LoVo (cell line): ENCODE measurements around the gene RASA3.
"Not testable (repeated sequence)": the region's sequence is repeated elsewhere in the genome, so short reads cannot be mapped to it uniquely, and the experiment has no call there.

Experiments
- DNase-seq: peaks from one replicate; pipeline ENCODE4 v3.0.0-alpha.2; 2016; ENCODE audit warnings: low spot score

Gene RASA3

DNA sequence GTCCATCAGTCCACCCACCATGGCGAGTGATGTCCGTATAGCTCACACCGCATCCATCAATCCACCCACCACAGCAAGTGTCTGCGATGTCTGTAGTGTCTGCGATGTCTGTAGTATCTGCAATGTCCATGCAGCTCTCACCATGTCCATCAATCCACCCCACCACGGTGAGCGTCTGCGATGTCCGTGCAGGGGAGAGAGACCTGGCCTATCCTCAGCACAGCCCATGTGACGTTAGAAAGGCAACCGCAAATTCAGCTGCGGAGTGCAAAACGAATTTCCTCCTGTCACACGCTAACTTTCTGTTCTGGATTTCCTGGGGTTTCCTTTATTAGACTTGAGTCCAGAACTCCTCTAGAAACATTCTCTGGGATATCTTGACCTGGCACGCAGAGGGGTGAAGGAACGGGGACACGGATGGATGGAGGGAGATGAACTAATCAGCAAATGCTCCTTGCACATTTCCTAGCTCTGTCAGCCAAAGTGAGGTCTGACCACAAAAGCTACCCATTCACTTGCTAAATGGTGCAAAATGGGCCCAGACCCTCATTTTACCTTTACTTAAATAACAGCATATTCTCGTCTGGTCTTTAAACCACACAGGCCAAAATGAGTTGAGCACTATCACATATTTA is 18.3 kb downstream of the RASA3 start:
- no peak for DNase-seq

DNA sequence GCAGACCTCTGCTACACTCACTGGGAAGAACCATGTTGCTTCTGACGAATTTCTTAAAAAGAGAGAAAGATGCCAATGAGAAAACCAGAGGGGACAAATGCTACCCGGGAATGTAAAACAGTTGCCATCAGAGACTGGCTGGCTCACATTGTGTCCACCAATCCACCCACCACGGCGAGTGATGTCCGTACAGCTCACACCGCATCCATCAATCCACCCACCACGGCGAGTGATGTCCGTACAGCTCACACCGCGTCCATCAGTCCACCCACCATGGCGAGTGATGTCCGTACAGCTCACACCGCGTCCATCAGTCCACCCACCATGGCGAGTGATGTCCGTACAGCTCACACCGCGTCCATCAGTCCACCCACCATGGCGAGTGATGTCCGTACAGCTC is 19.0 kb downstream of the RASA3 start:
- not testable (repeated sequence) for DNase-seq

DNA sequence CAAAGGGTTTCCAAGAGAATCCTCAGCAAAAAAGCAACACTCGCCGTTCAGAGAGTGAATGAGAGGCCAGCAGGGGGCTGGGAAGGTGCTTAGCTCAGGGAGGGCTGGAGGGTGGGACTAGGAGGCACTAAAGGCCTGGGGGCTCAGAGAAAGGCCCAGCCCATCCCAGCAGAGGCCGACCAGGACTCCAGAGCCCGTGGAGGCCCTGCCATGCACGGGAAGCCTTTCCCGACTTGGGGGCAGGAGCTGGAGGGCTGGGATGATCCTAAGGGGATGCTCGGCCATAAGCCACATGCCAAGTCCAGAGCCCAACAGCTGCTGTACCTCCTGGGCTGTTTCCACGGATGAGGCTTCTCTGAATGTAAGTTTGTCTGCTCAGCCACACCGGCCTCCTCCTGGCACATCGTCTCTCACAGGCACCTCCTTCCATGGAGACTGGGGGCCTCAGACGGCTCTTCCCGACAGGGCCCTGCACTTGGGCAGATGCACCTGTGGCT is 19.5 kb downstream of the RASA3 start:
- no peak for DNase-seq

DNA sequence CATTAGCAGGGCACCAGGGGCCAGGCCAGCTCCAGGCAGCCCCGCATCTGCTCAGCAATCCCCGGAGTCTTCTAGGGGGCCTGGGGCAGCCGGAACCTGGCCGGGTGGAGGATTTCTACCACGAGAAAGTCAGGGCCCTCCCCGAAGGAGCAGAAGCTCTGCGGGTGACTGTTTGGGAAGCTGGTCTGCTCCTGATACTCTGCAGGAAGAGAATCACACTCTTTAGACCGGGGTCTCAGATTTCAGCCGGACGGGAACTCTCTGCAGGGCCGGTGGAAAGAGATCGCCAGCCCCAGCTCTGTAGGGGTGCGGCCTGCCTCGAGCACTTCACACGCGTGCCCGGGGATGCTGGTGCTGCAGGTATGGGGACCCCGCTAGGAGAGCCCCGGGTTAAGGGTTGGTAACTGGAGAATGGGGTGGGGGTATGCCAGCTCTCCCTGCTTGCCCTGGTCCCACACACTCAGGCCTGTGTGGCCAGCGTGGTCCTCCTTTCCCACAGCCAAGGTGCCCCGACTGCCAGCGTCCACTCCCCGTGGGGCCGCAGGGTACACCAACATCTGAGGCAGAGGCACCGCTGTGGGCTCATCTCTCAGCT is 20.1 kb downstream of the RASA3 start:
- DNase-seq, result no peak

DNA sequence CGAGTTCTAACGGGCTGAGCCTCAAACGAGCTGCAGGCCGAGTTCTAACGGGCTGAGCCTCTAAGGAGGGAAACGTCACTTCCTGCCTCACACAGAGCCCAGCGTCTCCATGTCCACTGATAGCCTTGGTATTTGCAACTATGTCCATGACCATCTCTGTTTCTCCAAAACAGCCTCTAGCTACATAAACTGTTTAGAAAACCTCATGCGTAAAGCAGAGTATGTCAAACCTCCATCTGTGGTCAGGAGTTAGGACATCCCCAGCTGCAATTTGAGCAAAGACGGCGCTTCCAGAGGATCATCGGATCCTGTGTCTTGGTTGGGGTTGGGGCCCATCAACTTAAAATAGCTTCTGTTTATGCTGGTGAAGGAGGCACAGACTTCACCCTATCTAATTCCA is 20.8 kb downstream of the RASA3 start:
- DNase-seq, result no peak

DNA sequence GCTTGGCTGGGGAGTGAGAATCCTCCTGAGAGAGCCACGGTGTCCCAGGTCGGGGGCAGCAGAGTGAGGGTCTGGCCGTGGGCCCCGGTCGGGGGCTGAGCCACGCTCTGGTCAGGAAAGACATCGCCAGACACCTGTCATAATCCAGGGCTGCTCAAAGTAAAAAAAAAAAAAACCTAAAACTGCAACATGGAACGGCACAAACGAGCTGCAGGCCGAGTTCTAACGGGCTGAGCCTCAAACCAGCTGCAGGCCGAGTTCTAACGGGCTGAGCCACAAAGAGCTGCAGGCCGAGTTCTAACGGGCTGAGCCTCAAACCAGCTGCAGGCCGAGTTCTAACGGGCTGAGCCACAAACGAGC is 21.6 kb downstream of the RASA3 start:
- not testable (repeated sequence) for DNase-seq

DNA sequence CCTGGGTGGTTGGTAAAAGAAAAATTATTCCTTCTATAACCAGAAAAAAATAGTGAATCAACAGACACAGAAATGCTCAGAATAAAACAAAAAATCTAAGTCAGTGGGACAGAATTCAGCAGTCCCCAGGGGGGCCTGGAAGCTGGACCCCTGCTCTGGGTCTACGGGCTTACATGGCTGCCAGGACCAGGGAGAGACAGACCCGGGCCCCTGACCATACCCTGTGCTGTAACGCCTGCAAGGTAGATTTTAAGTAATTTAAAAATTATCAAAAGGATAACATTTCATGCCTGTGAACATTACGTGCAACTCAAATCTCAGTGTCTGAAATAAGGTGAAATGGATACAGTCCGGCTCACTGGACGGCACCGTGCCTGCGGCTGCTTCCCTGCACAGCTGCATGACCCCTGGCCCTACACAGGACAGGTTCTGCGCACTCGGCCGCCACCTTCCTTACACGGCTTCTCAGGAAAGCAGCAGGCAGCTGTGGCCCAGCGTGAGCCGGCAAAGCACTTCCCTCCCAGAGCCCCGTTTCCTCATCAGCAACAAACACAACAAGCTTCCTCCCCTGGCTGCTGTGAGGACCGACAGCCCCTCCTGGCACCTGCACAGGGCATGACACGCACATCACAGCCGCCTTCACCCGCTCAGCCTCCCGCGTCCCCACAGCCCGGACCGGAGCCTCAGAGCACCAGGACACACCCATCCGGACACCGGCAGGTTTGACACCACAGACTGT is 22.2 kb downstream of the RASA3 start:
- no peak for DNase-seq

DNA sequence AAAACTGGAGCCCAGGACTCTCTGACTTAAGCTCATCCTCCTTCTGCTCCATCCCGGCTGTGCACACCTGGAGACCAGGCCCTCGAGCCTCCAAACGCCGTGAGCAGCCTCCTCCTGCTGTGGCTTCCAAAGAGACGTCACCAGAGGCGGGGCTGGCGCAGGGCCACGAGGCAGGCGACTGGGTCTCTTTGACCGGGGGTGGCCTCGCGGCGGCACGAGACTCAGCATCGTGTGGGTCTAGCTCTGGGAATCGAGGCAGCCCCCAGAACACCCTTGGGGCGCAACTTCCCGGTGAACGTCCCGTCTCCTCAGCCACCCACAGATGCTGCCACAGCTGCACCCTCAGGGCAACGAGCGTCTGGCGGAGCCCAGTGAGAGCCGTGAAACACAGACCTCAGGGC is 22.8 kb downstream of the RASA3 start:
- no peak for DNase-seq

DNA sequence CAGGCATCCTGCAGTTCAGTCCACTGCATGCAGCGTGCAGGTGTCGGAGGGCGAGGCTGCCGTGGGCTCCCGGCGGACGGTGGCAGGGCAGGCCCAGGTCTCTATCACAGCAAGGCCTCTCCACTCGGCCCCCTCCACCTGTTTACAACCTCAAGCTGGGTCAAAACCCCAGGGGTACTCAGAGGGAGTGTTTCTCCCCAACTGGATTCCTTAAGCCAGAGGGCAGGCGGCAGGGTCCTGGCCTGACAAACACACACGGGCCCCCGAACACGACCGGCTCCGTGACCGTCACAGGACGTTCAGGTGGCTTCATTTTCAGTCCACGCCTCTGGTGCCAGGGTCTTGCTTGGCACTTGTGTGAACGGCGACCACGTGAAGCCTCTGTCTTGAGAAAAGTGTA is 23.5 kb downstream of the RASA3 start:
- DNase-seq, result no peak

DNA sequence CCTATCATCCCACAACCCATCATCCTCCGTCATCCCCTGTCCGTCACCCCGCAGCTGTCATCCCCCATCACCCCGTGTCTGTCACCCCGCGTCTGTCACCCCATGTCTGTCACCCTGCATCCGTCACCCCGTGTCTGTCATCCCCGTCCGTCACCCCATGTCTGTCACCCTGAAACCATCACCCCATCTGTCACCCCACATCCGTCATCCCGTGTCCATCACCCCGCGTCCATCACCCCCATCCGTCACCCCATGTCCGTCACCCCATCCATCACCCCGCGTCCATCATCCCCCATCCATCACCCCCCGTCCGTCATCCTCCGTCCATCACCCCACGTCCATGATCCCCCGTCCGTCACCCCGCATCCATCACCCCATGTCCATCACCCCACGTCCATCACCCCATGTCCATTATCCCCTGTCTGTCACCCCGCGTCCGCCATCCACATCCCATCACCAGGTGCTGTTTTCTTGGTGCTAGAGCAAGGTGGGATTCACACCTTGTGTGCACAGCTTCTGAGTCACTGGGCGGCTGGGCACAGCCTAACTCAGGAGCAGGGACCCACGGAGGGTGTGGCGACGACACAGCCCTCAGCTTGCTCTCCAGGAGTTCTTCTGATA is 24.2 kb downstream of the RASA3 start:
- DNase-seq, result no peak

DNA sequence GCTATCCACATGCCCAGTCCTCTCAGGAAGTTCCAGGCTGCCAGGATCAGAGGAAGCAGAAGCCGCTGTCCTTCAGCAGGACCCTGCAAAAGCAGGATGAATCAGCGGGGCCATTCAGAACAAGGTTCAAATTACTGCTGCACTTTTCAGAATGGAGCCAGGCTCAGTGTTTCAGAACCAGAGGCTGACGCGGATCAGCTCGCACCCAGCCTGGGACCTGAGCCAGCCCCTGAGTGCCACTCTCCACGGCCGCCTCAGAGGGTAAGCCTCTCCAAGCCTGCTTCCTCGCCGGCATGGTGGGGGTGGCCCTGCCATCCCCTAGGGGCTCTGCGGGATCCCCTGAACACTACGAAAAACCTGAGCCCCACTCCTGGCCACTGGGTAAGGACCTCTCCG is 24.7 kb downstream of the RASA3 start:
- no peak for DNase-seq

DNA sequence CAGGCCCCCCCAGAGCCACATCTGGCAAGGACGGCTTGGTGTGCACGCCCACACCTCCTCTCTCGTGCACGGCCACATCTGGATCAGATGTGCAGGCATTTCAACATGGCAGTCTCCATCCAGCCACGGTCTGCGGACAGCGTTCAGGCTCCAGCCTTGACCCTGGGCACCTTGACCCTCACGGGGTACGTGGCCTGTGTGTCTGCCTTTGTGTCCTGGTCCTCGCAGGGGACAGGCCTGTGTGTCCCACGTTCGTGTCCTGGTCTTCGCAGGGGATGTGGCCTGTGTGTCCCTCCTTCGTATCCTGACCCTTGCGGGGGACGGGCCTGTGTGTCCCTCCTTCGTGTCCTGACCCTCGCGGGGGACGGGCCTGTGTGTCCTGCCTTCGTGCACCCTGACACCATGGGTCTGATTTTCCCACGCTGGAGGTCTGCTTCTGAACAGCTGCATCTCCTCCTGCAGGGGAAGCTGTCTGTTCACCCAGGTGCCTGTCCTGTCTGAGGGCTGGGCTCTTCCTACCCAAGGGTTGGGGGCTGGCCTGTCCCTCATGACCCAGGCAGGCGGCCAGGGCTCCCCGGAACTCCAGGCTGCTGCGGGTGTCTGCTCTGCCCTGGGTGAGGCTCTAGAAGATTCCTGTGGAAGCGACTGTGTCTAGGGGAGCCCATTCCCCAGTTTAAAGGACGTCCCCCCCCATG is 25.3 kb downstream of the RASA3 start:
- DNase-seq, result no peak

DNA sequence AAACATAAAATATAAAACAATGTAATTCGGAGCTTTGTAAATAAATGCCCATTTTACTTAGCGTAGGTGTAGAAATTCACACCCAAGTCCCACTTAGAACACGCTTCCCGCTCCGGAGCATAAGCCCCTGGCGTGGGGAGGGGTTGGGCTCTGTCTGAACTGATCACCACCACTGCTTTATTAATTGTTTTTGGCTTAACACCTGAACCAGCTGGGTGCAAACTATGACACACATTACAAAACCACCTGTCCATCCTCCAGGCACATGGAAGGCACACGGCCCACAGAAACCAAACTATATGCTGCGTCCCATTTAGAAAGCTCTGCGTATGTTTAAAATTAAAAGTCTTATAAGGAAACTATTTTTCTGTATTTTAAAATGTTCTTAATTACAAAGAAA is 25.9 kb downstream of the RASA3 start:
- no peak for DNase-seq

DNA sequence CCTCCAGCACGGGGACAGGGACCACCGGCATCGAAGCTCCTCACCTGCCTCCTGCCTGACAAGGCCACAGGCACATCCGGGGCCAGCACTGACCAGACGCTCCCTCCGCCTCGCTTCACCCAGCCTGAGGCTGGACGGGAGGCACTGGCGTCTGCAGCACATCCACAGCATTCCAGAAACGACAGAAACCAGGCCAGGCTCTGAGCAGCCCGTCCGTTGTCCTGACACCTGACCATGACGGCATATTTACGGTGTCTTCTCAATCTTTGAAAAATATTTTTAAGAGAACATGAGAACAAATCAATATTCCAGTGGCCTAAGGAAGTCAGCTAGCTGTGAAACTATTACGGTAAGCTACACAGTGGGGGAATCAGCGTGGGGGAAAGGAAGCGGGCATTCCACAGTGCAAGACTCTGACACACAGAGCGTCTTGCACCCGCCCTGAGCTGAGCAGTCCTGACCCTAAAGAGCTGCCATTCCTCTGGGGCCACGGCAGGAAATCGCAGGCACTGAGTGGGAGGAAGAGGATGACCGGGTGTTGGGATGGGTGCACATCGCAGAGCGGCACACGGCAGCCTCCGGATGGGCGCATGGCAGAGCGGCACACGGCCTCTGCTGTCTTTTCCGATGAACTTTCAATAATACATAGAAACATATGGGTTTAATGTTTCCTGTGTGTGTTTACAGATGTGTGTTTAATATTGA is 26.8 kb downstream of the RASA3 start:
- DNase-seq, result no peak

DNA sequence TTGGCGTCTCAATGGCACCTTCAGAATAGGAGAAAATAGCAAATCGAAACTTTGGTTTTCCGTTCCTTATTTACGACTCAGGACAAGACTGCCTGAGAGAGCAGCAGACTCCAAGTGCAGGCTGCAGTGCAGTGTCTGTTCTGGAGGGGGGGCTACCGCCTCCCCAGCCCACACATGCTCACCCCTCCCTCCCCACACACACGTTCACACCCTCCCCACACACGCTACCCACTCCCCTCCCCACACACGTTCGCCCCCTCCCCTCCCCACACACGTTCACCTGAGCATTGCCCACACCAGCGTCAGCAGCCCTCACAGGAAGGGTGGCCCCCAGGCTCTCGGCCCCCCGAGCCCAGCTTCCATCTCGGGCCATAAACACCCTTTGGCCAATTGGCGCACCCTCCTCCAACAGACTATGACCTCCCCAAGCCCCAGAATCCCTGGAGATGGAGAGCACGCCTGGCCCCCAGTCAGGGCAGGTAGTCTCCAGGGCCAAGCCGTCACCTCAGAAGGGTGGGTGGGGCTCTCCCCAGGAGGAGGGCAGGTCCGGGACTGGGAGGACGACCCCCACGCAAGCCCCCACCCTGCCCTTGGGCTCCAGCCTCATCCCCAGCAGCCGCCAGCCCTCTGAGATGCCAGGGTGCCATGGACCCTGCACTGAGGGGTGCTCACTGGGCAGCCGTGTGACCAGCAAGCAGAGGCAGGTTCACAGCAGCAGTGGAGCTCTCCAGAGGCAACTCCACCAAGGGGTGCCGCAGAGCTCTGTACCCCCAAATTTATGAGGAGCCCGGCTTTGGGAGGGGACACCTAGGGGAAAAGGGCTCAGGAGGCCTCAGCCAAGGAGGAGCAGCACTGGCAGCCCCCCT is 27.5 kb downstream of the RASA3 start:
- DNase-seq, result no peak

DNA sequence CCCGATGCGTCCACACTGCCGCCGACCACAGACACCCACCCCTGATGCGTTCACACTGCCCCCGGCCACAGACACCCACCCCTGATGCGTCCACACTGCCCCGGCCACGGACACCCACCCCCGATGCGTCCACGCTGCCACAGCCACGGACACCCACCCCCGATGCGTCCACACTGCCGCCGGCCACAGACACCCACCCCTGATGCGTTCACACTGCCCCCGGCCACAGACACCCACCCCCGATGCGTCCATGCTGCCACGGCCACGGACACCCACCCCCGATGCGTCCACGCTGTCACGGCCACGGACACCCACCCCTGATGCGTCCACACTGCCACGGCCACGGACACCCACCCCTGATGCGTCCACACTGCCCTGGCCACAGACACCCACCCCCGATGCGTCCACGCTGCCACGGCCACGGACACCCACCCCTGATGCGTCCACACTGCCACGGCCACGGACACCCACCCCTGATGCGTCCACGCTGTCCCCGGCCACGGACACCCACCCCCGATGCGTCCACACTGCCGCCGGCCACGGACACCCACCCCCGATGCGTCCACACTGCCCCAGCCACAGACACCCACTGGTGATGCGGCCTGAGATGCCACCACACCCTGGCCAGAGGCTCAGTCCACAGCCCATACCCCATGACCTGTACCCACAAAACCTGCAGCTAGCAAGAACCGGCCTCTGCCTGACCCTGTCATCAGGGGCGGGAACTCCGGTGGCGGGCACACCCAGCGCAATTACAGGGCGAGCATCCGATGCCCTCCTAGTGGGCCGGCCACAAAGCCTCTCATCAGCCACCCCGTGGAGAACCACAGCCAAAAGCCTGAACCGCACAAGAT is 28.4 kb downstream of the RASA3 start:
- DNase-seq, result no peak

DNA sequence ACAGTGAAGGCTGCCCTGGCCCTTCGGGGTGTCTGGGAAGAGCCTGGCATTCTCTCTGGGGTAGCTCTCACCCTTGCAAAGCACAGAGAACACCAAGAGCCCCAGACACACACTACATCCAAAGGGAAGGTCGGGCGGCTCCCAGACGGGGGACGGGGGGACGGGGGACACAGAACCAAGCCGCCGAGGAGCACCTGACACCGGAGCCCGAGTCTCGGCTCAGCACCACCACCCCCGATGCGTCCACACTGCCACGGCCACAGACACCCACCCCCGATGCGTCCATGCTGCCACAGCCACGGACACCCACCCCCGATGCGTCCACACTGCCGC is 29.2 kb downstream of the RASA3 start:
- not testable (repeated sequence) for DNase-seq

DNA sequence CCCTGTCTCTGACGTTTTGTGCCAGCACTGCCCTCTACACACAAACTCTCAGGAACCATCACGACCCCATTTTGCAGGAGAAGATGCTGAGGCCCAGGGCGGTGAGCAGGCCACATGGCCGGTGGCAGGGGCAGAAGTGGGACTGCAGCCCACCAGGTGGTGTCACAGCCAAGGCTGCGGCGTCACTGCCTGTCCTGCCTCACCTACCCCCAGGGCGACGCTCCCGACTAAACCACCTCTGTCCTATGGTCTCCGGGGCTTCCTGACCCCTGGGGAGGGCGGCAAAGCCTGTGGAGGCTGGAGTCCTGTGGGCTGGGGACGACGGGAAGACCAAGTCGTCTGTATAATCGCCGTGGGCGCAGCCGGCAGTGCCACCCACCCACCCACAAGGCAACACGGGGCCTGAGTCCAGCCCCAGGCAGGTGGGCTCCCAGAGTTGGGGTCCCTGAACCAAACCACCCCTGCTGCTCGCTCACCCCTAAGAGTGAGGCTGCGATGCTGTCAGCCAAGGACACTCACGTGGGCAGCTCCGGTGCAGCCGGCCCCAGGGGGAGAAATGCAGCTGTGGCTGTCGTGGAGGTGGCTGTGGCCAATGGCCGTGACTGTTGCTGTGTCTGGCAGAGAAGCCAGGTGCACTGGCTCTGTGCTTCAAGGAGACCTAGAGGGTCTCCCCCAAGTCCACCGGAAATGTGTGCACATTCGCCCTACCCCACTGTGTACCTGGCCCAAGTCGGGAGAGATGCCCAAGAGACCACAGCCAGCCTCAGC is 29.7 kb downstream of the RASA3 start:
- no peak for DNase-seq

DNA sequence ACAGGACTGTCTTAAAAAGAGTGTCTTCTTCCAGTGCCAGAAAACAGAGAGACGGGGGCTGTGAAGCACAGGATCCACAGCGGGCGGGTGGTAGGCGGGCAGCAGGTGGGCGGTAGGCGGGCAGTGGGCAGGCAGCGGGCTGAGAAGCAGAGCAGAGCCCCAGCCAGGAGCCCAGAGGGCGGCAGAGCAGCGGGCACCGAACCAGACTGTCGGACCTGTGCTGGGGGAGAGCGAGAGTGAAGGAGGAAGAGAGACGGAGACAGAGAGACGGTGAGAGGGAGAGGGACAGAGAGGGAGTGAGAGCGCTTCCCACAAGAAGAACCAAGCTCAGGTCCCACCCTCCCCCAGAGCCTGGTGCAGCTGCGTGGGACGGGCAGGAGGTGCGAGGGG is 30.3 kb downstream of the RASA3 start:
- DNase-seq, result no peak
